HepG2 (cell line): ENCODE data around the gene IGLON5. TPM values are rescaled to one million over a fixed set of nuclear protein-coding genes. Genes with fewer than 3 reads are reported as not detected.

Experiments
- CHD2 ChIP-seq: IDR thresholded peaks from 2 replicates; pipeline ENCODE4 v1.6.1; 2011; ENCODE audit warnings: low read depth, low read length, improper control_type of control experiment
- NFYB ChIP-seq: sonication (generic); formaldehyde crosslinking; IDR thresholded peaks from 2 replicates; pipeline ENCODE4 v1.4.0; 2020; ENCODE audit warnings: missing genetic modification reagents
- ZBTB4 ChIP-seq: sonication (generic); formaldehyde crosslinking; IDR thresholded peaks from 2 replicates; pipeline ENCODE4 v1.4.0; 2020; ENCODE audit warnings: missing genetic modification reagents, mild to moderate bottlenecking, borderline replicate concordance
- ZFAT ChIP-seq: sonication (generic); formaldehyde crosslinking; conservative IDR thresholded peaks from 2 replicates; pipeline ENCODE4 v1.8.1; 2023; ENCODE audit warnings: missing genetic modification reagents, inconsistent platforms
- ZFYVE20 ChIP-seq: sonication (generic); formaldehyde crosslinking; IDR thresholded peaks from 2 replicates; pipeline ENCODE4 v1.8.0; 2023; ENCODE audit warnings: low read depth, mild to moderate bottlenecking, moderate library complexity, missing genetic modification reagents, borderline replicate concordance
- ZNF496 ChIP-seq: sonication (generic); formaldehyde crosslinking; IDR thresholded peaks from 2 replicates; pipeline ENCODE4 v1.8.1; 2023; ENCODE audit warnings: mild to moderate bottlenecking, moderate library complexity, missing genetic modification reagents; ENCODE audit not compliant: insufficient replicate concordance
- ZNF512 ChIP-seq: sonication (generic); formaldehyde crosslinking; IDR thresholded peaks from 2 replicates; pipeline ENCODE4 v1.4.0; 2020; ENCODE audit warnings: mild to moderate bottlenecking, missing genetic modification reagents
- ZNF761 ChIP-seq: sonication (generic); formaldehyde crosslinking; conservative IDR thresholded peaks from 2 replicates; pipeline ENCODE4 v1.4.0; 2020; ENCODE audit warnings: mild to moderate bottlenecking, missing genetic modification reagents
- polyA plus RNA-seq, 8 experiments: library from polyadenylated mRNA; depleted of rRNA in 3 of 8; stranded (reverse) in 7 of 8; unstranded in 1 of 8; fragments of >200 nt; fragmentation: Illumina TruSeq in 4 of 8; extraction: Trizol in 4 of 8; gene quantifications; 2 replicates each; pipeline versions ENCODE4 v1.2.1 to v1.2.3, GENCODE V29; 2011 to 2016; ENCODE audit warnings: low read depth in 4 of 8, missing spikeins in 1 of 8, mixed read lengths in 1 of 8; ENCODE audit not compliant: insufficient read depth in 1 of 8
- total RNA-seq, 5 experiments: library from RNA; depleted of rRNA; stranded (reverse); fragments of >200 nt; fragmentation: Illumina TruSeq; extraction: Trizol; gene quantifications; 2 replicates each; pipeline ENCODE4 v1.2.3, GENCODE V29; 2016; ENCODE audit warnings: low read depth in 1 of 5
- TF ChIP-seq, protein P1 (sequence below), 2 experiments: fragments of 450-650 bp in 1 of 2; sonication (generic) in 1 of 2; formaldehyde crosslinking in 1 of 2; IDR thresholded peaks; 2 replicates each; pipeline versions ENCODE4 v1.6.1 to v1.8.0; 2016 to 2022; ENCODE audit warnings: antibody characterized with exemption in 1 of 2, mild to moderate bottlenecking in 1 of 2, missing genetic modification reagents in 1 of 2

IGLON5 gene
- total and polyA plus RNA-seq, 2 of the 13 experiments (the other 11 are each of a cell fraction or from before 2014, with no cell fraction given): 0.04 to 5.7 TPM

GRCh38 chr19:51354103-51354741 is 42.8 kb downstream of the IGLON5 start (continued):
- TF ChIP-seq, protein P1, sequence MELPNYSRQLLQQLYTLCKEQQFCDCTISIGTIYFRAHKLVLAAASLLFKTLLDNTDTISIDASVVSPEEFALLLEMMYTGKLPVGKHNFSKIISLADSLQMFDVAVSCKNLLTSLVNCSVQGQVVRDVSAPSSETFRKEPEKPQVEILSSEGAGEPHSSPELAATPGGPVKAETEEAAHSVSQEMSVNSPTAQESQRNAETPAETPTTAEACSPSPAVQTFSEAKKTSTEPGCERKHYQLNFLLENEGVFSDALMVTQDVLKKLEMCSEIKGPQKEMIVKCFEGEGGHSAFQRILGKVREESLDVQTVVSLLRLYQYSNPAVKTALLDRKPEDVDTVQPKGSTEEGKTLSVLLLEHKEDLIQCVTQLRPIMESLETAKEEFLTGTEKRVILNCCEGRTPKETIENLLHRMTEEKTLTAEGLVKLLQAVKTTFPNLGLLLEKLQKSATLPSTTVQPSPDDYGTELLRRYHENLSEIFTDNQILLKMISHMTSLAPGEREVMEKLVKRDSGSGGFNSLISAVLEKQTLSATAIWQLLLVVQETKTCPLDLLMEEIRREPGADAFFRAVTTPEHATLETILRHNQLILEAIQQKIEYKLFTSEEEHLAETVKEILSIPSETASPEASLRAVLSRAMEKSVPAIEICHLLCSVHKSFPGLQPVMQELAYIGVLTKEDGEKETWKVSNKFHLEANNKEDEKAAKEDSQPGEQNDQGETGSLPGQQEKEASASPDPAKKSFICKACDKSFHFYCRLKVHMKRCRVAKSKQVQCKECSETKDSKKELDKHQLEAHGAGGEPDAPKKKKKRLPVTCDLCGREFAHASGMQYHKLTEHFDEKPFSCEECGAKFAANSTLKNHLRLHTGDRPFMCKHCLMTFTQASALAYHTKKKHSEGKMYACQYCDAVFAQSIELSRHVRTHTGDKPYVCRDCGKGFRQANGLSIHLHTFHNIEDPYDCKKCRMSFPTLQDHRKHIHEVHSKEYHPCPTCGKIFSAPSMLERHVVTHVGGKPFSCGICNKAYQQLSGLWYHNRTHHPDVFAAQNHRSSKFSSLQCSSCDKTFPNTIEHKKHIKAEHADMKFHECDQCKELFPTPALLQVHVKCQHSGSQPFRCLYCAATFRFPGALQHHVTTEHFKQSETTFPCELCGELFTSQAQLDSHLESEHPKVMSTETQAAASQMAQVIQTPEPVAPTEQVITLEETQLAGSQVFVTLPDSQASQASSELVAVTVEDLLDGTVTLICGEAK (IDR thresholded peaks at IDR 0.05): no peak
- TF ChIP-seq, protein P1 (CRISPR knock-in tag; IDR thresholded peaks at IDR 0.05): peak; percentile 10; the same call in 1 of the 2 replicates
- TF ChIP-seq ZNF761 (CRISPR knock-in tag) (no peak), ZFAT (CRISPR knock-in tag) (no peak), NFYB (CRISPR knock-in tag) (no peak), ZNF512 (no peak), ZFYVE20 (CRISPR knock-in tag) (no peak), ZBTB4 (CRISPR knock-in tag) (no peak), ZNF496 (CRISPR knock-in tag) (no peak), CHD2 (no peak)
